HepG2 (cell line): ENCODE data around the gene HSPA1A. TPM values are rescaled to one million over a fixed set of nuclear protein-coding genes. Genes with fewer than 3 reads are reported as not detected.

Experiments used
- ATM ChIP-seq: fragments of 450-650 bp; IDR thresholded peaks from 2 replicates; pipeline ENCODE4 v1.7.1; 2017; ENCODE audit warnings: mild to moderate bottlenecking, borderline replicate concordance
- FLYWCH1 ChIP-seq: sonication (generic); formaldehyde crosslinking; IDR thresholded peaks from 2 replicates; pipeline ENCODE4 v1.8.1; 2023; ENCODE audit warnings: mild to moderate bottlenecking, missing genetic modification reagents
- FOXA1 ChIP-seq, 2 experiments: fragments of 450-650 bp in 1 of 2; sonication (generic) in 1 of 2; formaldehyde crosslinking in 1 of 2; IDR thresholded peaks; 2 replicates each; pipeline versions ENCODE4 v1.4.0 to v1.6.1; 2016 to 2020; ENCODE audit warnings: missing genetic modification reagents in 1 of 2
- FOXP4 ChIP-seq: sonication (generic); formaldehyde crosslinking; IDR thresholded peaks from 2 replicates; pipeline ENCODE4 v1.4.0; 2020; ENCODE audit warnings: missing genetic modification reagents
- KDM6A ChIP-seq: IDR thresholded peaks from 2 replicates; pipeline ENCODE4 v1.6.1; 2016; ENCODE audit warnings: low read depth
- PAXIP1 ChIP-seq: sonication (generic); formaldehyde crosslinking; conservative IDR thresholded peaks from 2 replicates; pipeline ENCODE4 v1.4.0; 2020; ENCODE audit warnings: mild to moderate bottlenecking, missing genetic modification reagents, moderate library complexity
- PLSCR1 ChIP-seq: sonication (generic); formaldehyde crosslinking; IDR thresholded peaks from 2 replicates; pipeline ENCODE4 v1.5.0; 2020; ENCODE audit warnings: missing genetic modification reagents, mild to moderate bottlenecking, borderline replicate concordance
- PRDM15 ChIP-seq: sonication (generic); formaldehyde crosslinking; IDR thresholded peaks from 2 replicates; pipeline ENCODE4 v1.4.0; 2020; ENCODE audit warnings: missing genetic modification reagents
- RXRB ChIP-seq: IDR thresholded peaks from 2 replicates; pipeline ENCODE4 v1.6.1; 2016; ENCODE audit warnings: borderline replicate concordance, missing genetic modification reagents, missing compliant biosample characterization
- THRA ChIP-seq: sonication (generic); formaldehyde crosslinking; IDR thresholded peaks from 2 replicates; pipeline ENCODE4 v1.4.0; 2020; ENCODE audit warnings: missing genetic modification reagents, borderline replicate concordance
- TOPORS ChIP-seq: sonication (generic); formaldehyde crosslinking; IDR thresholded peaks from 2 replicates; pipeline ENCODE4 v1.8.0; 2023; ENCODE audit warnings: mild to moderate bottlenecking, missing genetic modification reagents
- ZNF234 ChIP-seq: sonication (generic); formaldehyde crosslinking; conservative IDR thresholded peaks from 2 replicates; pipeline ENCODE4 v1.5.1; 2020; ENCODE audit warnings: mild to moderate bottlenecking, missing genetic modification reagents
- ZNF652 ChIP-seq: IDR thresholded peaks from 2 replicates; pipeline ENCODE4 v1.6.1; 2016; ENCODE audit warnings: low read depth, borderline replicate concordance
- ZNF670 ChIP-seq: sonication (generic); formaldehyde crosslinking; IDR thresholded peaks from 2 replicates; pipeline ENCODE4 v1.8.0; 2022; ENCODE audit warnings: mild to moderate bottlenecking, missing genetic modification reagents, borderline replicate concordance
- ZNF766 ChIP-seq: sonication (generic); formaldehyde crosslinking; IDR thresholded peaks from 2 replicates; pipeline ENCODE4 v1.5.0; 2020; ENCODE audit warnings: missing genetic modification reagents, borderline replicate concordance
- polyA plus RNA-seq, 8 experiments: library from polyadenylated mRNA; depleted of rRNA in 3 of 8; stranded (reverse) in 7 of 8; unstranded in 1 of 8; fragments of >200 nt; fragmentation: Illumina TruSeq in 4 of 8; extraction: Trizol in 4 of 8; gene quantifications; 2 replicates each; pipeline versions ENCODE4 v1.2.1 to v1.2.3, GENCODE V29; 2011 to 2016; ENCODE audit warnings: low read depth in 4 of 8, missing spikeins in 1 of 8, mixed read lengths in 1 of 8; ENCODE audit not compliant: insufficient read depth in 1 of 8
- total RNA-seq, 5 experiments: library from RNA; depleted of rRNA; stranded (reverse); fragments of >200 nt; fragmentation: Illumina TruSeq; extraction: Trizol; gene quantifications; 2 replicates each; pipeline ENCODE4 v1.2.3, GENCODE V29; 2016; ENCODE audit warnings: low read depth in 1 of 5

HSPA1A gene
- total and polyA plus RNA-seq, 2 of the 13 experiments (the other 11 are each of a cell fraction or from before 2014, with no cell fraction given) = 44.5 to 85.0 TPM

- TF ChIP-seq PRDM15 (CRISPR knock-in tag) (no peak), PAXIP1 (CRISPR knock-in tag) (peak; percentile 34; the same call in 1 of the 2 replicates), FOXA1 (IDR thresholded peaks at IDR 0.05) (no peak), FOXA1 (CRISPR knock-in tag; IDR thresholded peaks at IDR 0.05) (no peak), ZNF234 (CRISPR knock-in tag) (no peak), PLSCR1 (no peak), FOXP4 (CRISPR knock-in tag) (no peak), KDM6A (CRISPR knock-in tag) (no peak), ATM (no peak), FLYWCH1 (no peak), ZNF766 (CRISPR knock-in tag) (no peak), ZNF670 (CRISPR knock-in tag) (peak; percentile 78; the same call in 1 of the 2 replicates), THRA (CRISPR knock-in tag) (no peak), ZNF652 (CRISPR knock-in tag) (no peak), TOPORS (no peak), RXRB (CRISPR knock-in tag) (no peak)
These were observed 6.9 kb downstream of the HSPA1A start (continued) for GRCh38 chr6:31822036-31822821.
